RCC 7860 (cell line): ENCODE measurements around the gene RGS3.
A peak's percentile ranks its signal among the peaks of the same experiment; 100 is the strongest.

ENCODE experiments used
- DNase-seq: peaks from one replicate; pipeline ENCODE4 v3.0.0-alpha.2; 2015; ENCODE audit warnings: low spot score
- FAIRE-seq: peaks from 2 replicates; lab custom pipeline; 2012; peaks lifted over from hg19 to GRCh38; lab: Jason Lieb, UNC

RGS3 gene

GRCh38 chr9:113509463-113509862 lies 45.9 kb downstream of the RGS3 start:
- no peak for DNase-seq
- no peak for FAIRE-seq

DNA sequence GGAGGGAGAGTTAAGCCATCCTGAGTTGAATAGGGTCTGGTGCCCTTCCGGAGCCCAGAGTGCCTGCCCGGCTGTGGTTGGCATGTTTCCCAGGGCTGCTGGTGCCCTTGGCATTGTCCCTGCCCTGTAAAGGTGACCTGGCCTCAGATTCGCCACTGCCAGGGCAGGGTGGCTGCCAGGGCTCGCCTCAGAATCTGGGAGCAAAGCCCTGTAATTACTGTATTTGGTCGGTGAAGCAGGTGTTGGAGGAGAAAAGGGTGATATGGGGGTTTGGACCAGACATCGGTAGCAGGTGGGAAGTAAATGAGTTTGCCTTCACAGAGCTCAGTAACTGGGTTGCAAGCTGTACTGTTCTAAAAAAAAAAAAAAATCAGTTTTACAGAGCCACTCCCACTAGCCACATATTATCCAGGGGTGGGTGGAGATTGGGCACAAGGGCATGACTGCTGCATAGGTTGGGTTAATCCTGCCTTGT lies 47.6 kb downstream of the RGS3 start:
- FAIRE-seq: peak; percentile 84
- peak; percentile 45 for DNase-seq

DNA sequence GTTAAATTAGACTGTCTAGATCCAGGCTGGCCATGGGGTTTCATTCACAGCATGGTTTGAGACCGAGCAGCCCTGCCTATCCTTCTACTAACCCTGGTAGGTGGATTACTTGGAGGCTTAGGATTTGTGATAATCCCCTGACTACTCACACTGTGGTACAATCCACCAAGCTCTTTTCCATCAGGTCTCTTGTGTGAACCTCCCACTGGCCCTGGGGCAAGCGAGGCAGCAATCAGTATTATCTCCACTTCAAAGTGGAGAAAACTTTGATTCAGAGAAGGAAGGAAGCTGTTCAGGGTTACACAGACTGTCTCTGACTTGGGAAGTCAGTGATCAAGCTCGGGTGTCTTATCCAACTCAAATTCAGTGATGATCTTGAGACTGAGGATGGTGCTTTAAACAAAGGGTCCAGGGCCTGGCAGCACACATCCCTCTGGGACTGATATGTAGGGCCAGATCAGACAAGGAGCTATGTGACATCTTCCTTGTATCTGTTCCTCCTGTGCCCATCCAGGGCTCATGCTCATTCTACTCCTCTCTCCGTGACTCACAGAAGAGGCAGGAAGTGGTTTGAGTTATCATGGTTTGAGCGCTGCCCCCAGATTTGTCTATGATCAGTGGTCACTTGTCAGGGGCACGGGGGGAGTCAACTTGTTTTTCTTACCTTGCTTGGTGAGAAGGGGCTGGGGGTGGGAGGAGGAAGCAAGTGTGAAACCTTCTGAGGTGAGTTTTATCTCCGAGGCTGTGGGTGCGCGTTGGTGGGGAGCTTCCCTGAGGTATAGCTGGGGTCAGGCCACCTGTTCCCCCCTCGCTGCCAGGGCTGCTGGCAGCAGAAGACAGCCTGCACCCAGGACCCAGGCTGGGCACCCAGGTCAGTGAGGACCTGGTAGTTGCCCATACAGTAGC lies 48.6 kb downstream of the RGS3 start:
- peak; percentile 94 for FAIRE-seq
- peak; percentile 84 for DNase-seq

- no peak for FAIRE-seq
- no peak for DNase-seq
These were observed 49.6 kb downstream of the RGS3 start for GRCh38 chr9:113513111-113513510.

DNA sequence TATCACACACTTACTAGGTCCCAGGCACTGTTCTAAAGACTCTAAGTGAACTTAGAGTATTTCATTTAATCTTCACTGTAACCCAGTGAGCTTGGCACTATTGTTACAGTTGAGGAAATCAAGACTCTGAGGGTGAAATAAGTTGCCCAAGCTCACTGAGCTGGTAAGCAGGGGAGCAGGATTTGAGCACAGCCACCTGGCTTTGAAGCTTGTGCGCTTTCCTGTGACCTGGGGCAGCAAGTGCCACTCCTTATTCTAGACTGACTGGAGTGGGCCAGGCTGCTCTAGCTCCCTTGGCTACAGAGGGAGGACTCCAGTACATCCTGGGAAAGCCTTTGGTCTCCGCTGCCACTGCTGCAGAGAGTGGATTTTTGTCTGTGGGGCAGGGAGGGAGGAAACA lies 50.0 kb downstream of the RGS3 start:
- DNase-seq (no peak), FAIRE-seq (no peak)

DNA sequence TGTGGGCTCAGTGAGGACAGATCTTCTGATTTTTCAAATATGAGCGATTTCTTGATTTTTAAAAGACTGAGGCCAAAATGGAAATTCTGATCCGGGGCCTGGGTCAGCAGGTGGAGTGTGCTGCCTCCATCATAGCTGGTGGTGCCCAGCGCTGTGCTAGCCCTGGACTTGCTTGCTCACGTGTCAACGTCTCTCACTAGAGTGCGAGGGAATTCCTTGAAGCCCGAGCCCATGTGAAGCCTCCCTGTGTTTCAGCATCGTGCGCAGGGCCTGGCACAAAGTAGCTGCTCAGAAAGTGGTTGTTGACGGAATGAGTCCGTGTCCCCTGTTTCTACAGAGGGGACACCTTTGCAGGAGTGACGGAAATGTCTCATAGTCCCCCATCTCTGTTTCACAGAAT lies 50.5 kb downstream of the RGS3 start:
- FAIRE-seq (no peak), DNase-seq (no peak)

- FAIRE-seq (no peak), DNase-seq (no peak)
These were observed 51.2 kb downstream of the RGS3 start for GRCh38 chr9:113514748-113515147.

DNA sequence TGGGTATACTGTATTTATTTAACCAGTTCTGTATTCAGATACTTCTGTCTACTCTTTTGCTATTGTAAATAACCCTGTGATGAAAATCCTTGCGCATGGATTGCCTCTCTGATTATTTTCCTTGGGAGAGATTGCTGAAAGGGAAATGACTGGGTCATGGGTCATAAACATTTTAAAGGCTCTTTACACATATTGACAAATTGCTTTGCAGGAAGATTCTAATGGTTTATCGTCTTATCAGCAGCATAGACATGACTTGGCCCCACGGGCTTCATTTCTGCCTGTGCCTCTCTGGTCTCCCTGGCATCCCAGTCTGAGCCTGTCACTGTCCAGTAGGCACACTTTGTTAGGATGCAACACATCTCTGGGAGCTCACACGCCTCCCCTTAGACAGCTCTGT lies 52.3 kb downstream of the RGS3 start:
- FAIRE-seq (no peak), DNase-seq (no peak)

- FAIRE-seq (peak; percentile 91), DNase-seq (peak; percentile 91)
These were observed 53.5 kb downstream of the RGS3 start for GRCh38 chr9:113516840-113517577.

DNA sequence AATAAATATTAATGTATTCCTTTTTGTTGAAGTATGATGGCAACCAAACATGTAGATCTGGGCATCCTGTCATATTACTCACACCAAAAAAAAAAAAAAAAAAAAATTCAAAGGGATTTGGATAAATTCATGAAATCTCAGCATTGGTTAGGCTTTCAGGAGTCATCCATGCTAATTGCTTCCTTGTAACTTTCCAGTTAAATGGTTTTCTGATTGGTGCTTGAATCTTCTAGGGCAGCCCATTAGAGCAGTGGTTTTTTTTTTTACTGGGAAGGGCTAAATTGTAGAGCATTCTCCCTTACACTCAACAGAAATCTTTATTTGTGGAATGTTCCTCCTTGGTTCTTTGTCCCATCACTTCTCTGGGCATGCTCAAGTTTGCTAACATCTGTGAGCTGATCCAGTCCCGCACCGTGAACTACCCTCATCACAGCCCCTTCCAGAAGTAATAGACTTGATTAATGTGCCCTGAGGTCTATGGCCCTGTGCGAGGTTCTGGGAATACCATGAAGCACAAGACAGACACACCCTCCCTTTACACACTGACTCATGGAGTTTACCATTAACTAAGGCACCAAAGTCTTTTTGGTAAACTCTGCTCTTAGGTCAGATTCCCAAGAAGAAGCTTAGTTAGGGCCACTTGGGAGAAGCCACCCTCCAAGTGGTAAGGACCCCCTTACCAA lies 56.0 kb downstream of the RGS3 start:
- DNase-seq (peak; percentile 94), FAIRE-seq (peak; percentile 96)

DNA sequence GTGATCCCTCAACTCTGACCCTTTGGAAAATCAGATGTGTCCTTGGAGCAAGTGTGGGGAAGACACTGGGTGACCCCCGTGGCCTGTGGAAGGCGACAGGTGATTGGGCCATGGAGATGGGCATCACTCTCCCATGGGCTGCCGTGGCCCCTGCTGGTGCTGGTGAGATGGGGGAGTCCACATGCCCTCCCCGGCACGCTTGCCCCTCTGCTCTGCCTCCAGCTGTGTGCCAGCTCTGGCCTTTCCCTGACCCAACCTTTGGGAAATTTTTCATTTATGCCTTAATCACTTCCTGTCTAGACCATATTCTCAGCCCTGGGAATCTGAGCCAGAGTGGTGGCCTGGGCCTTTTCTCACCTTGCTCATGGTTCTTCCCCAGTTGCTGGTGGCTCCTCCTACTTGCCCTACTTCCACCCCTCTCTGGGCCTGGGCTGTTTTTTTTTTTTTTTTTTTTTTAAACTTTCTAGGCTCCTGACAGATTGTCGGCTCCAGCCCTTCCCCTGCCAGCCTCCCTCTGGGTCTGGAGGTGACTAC lies 56.6 kb downstream of the RGS3 start:
- FAIRE-seq (no peak), DNase-seq (peak; percentile 94)

- FAIRE-seq: no peak
- DNase-seq: no peak
These were observed 58.2 kb downstream of the RGS3 start for GRCh38 chr9:113521693-113522255.

- no peak for FAIRE-seq
- no peak for DNase-seq
These were observed 58.9 kb downstream of the RGS3 start for GRCh38 chr9:113522419-113522818.

DNA sequence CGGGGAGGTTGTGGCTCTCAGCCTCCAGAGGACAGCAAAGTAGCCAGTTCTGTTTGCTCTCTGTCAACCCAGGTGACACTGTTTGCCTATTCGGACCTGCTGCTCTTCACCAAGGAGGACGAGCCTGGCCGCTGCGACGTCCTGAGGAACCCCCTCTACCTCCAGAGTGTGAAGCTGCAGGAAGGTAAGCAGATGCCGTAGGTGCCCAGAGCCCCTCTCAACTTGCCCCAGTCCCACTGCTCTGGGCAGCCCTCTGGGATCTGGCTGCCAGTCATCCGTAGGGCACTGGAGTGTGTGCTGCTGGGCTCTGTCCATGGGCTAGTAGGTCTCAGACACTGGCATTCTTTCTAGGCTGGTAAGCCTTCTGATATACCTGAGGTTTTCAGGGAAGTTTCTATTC lies 59.3 kb downstream of the RGS3 start:
- no peak for FAIRE-seq

DNA sequence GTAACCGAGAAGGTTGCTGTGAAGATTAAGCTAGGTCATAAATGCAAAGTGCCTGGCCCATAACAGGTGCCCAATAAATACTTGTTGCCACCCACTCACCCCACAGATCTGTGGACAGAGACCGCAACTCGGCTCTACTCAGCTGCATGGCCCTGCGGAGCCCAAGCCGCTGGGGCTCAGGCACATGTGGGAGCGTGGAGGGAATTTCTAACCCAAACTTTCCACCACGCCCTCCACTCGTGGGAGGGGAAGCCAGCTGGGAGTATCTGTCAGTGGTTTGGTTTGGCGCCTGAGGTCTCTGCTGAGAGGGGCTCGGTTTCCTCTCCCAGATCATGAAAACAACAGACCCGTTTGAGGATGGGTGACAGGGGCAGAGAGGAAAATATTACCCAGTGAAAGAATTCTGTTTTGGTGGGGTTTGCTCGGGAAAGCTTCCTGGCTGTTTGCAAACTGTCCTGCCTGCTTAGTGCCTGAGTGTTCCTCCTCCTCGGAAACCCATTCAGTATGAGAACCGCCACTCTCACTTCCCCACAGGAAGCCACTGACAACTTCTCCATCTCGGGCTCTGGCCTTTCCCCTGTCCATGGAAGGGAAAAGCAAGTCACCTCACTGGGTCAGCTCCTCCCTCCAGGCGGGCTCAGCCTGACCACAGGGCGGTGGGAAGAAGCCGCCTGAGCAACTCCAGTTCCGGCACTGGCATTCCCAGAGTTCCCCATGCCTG lies 60.1 kb downstream of the RGS3 start:
- FAIRE-seq: no peak
- no peak for DNase-seq

More for the DNA sequence above, 59.3 kb downstream of the RGS3 start:
- no peak for DNase-seq

GRCh38 chr9:113524468-113524867 lies 60.9 kb downstream of the RGS3 start:
- no peak for DNase-seq
- no peak for FAIRE-seq

GRCh38 chr9:113525205-113525604 lies 61.7 kb downstream of the RGS3 start:
- no peak for FAIRE-seq
- no peak for DNase-seq

- FAIRE-seq: no peak
- DNase-seq: no peak
These were observed 62.3 kb downstream of the RGS3 start for GRCh38 chr9:113525831-113526230.

- DNase-seq (no peak), FAIRE-seq (no peak)
These were observed 62.8 kb downstream of the RGS3 start for GRCh38 chr9:113526231-113526746.

DNA sequence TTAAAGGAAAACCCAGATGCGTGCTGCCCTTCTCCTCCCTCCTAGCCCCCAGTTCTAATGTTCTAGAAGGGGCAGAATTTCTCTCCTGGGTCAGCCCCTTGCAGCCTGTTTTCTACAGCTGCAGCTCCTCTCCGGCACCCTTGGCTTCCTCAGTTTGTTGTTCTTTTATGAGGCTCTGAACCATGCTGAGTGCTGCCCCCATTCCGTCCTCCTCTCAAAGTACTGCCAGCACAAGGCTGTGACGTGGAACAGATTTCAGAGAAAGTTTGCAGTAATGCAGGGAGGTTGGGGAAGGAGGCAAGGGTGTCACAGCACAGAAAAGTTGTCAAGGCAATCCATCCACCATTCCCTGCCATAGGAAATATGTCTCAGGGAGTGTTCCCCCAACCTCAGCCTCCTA lies 63.3 kb downstream of the RGS3 start:
- DNase-seq (no peak), FAIRE-seq (no peak)
